T-helper 2 cell treated with Interferon-gamma antibody and Interleukin-4, amounts not matched to agents 5 μg/mL and 100 μg/mL, for 36 hours (primary cell): ENCODE data around the gene LDLRAD4.

ENCODE experiments used
- DNase-seq: peaks from one replicate; pipeline ENCODE4 v3.0.0; 2021; ENCODE audit warnings: low spot score
- H3K27ac Mint-ChIP-seq: one replicate; pipeline ENCODE4 v1.8.0; 2021; ENCODE audit warnings: mild to moderate bottlenecking, mixed read lengths
- H3K27me3 Mint-ChIP-seq: one replicate; pipeline ENCODE4 v1.8.0; 2021; ENCODE audit warnings: low read depth, mixed read lengths
- H3K36me3 Mint-ChIP-seq: one replicate; pipeline ENCODE4 v1.8.0; 2021; ENCODE audit warnings: low read depth, mixed read lengths
- H3K4me1 Mint-ChIP-seq: one replicate; pipeline ENCODE4 v1.8.0; 2021; ENCODE audit warnings: low read depth, mixed read lengths
- H3K4me3 Mint-ChIP-seq: one replicate; pipeline ENCODE4 v1.8.0; 2022; ENCODE audit warnings: mild to moderate bottlenecking, moderate library complexity, mixed read lengths
- H3K9me3 Mint-ChIP-seq: one replicate; pipeline ENCODE4 v1.8.0; 2021; ENCODE audit warnings: mixed read lengths

Gene LDLRAD4

GRCh38 chr18:13455960-13456481, 237.5 kb downstream of the LDLRAD4 start:
- no peak for DNase-seq
- Mint-ChIP-seq H3K27me3 (no peaks in the 10 kb centered on the region), H3K27ac (peak overlapping the region; percentile 48), H3K4me3 (peak overlapping the region; percentile 25), H3K9me3 (no peaks in the 10 kb centered on the region), H3K4me1 (peaks cover 19% of the 10 kb centered on the region), H3K36me3 (peaks cover 3% of the 10 kb centered on the region)

- no peak for DNase-seq
- peaks cover 3% of the 10 kb centered on the region for H3K36me3 Mint-ChIP-seq
- no peak overlapping the region for H3K27ac Mint-ChIP-seq
- peaks cover 23% of the 10 kb centered on the region for H3K4me1 Mint-ChIP-seq
- no peaks in the 10 kb centered on the region for H3K9me3 Mint-ChIP-seq
- H3K4me3 Mint-ChIP-seq = no peak overlapping the region
- no peaks in the 10 kb centered on the region for H3K27me3 Mint-ChIP-seq
Measured at GRCh38 chr18:13456736-13457271, 238.2 kb downstream of the LDLRAD4 start.

GRCh38 chr18:13457327-13457726, 238.8 kb downstream of the LDLRAD4 start:
- Mint-ChIP-seq H3K36me3 (peaks cover 3% of the 10 kb centered on the region), H3K27me3 (no peaks in the 10 kb centered on the region), H3K9me3 (no peaks in the 10 kb centered on the region), H3K4me1 (peaks cover 24% of the 10 kb centered on the region), H3K4me3 (no peak overlapping the region), H3K27ac (no peak overlapping the region)
- DNase-seq = no peak

GRCh38 chr18:13460946-13461345, 242.4 kb downstream of the LDLRAD4 start:
- H3K4me1 Mint-ChIP-seq = peaks cover 43% of the 10 kb centered on the region
- no peak for DNase-seq
- no peaks in the 10 kb centered on the region for H3K9me3 Mint-ChIP-seq
- peaks cover 7% of the 10 kb centered on the region for H3K36me3 Mint-ChIP-seq
- no peak overlapping the region for H3K4me3 Mint-ChIP-seq
- H3K27ac Mint-ChIP-seq = no peak overlapping the region
- H3K27me3 Mint-ChIP-seq = no peaks in the 10 kb centered on the region

- no peak for DNase-seq
- peaks cover 10% of the 10 kb centered on the region for H3K36me3 Mint-ChIP-seq
- H3K27me3 Mint-ChIP-seq = no peaks in the 10 kb centered on the region
- H3K9me3 Mint-ChIP-seq = peaks cover 2% of the 10 kb centered on the region
- no peak overlapping the region for H3K4me3 Mint-ChIP-seq
- peaks cover 41% of the 10 kb centered on the region for H3K4me1 Mint-ChIP-seq
- no peak overlapping the region for H3K27ac Mint-ChIP-seq
Measured at GRCh38 chr18:13461469-13461868, 242.9 kb downstream of the LDLRAD4 start.

GRCh38 chr18:13461936-13462335, 243.4 kb downstream of the LDLRAD4 start:
- Mint-ChIP-seq H3K27ac (no peak overlapping the region), H3K4me1 (peaks cover 42% of the 10 kb centered on the region), H3K9me3 (peaks cover 7% of the 10 kb centered on the region)

GRCh38 chr18:13462686-13463085, 244.1 kb downstream of the LDLRAD4 start:
- Mint-ChIP-seq H3K27me3 (no peaks in the 10 kb centered on the region), H3K9me3 (peaks cover 14% of the 10 kb centered on the region), H3K4me3 (no peak overlapping the region), H3K27ac (no peak overlapping the region), H3K36me3 (peaks cover 22% of the 10 kb centered on the region), H3K4me1 (peaks cover 43% of the 10 kb centered on the region)
- DNase-seq = no peak

More at GRCh38 chr18:13461936-13462335, 243.4 kb downstream of the LDLRAD4 start:
- Mint-ChIP-seq H3K27me3 (no peaks in the 10 kb centered on the region), H3K4me3 (no peak overlapping the region), H3K36me3 (peaks cover 15% of the 10 kb centered on the region)
- DNase-seq = no peak

- DNase-seq = no peak
- Mint-ChIP-seq H3K27ac (peak overlapping the region; percentile 38), H3K36me3 (peaks cover 25% of the 10 kb centered on the region), H3K4me3 (peak overlapping the region; percentile 30), H3K4me1 (peaks cover 43% of the 10 kb centered on the region), H3K27me3 (no peaks in the 10 kb centered on the region), H3K9me3 (peaks cover 18% of the 10 kb centered on the region)
Measured at GRCh38 chr18:13463526-13464210, 245.1 kb downstream of the LDLRAD4 start.

GRCh38 chr18:13464432-13465123, 246.0 kb downstream of the LDLRAD4 start:
- H3K4me3 Mint-ChIP-seq = peak overlapping the region; percentile 92
- H3K27ac Mint-ChIP-seq = peak overlapping the region; percentile 88
- H3K4me1 Mint-ChIP-seq = peaks cover 51% of the 10 kb centered on the region
- DNase-seq = peak; percentile 65
- peaks cover 26% of the 10 kb centered on the region for H3K9me3 Mint-ChIP-seq
- H3K27me3 Mint-ChIP-seq = no peaks in the 10 kb centered on the region
- H3K36me3 Mint-ChIP-seq = peaks cover 32% of the 10 kb centered on the region

GRCh38 chr18:13465124-13465446, 246.5 kb downstream of the LDLRAD4 start:
- H3K4me3 Mint-ChIP-seq = peak overlapping the region; percentile 92
- H3K4me1 Mint-ChIP-seq = peaks cover 52% of the 10 kb centered on the region
- H3K36me3 Mint-ChIP-seq = peaks cover 33% of the 10 kb centered on the region
- no peak for DNase-seq
- peak overlapping the region; percentile 88 for H3K27ac Mint-ChIP-seq
- peaks cover 26% of the 10 kb centered on the region for H3K9me3 Mint-ChIP-seq
- H3K27me3 Mint-ChIP-seq = no peaks in the 10 kb centered on the region

- Mint-ChIP-seq H3K4me3 (peak overlapping the region; percentile 92), H3K9me3 (peaks cover 26% of the 10 kb centered on the region), H3K4me1 (peaks cover 52% of the 10 kb centered on the region), H3K27me3 (no peaks in the 10 kb centered on the region), H3K27ac (peak overlapping the region; percentile 88), H3K36me3 (peaks cover 33% of the 10 kb centered on the region)
- no peak for DNase-seq
Measured at GRCh38 chr18:13465476-13465875, 246.9 kb downstream of the LDLRAD4 start.

- no peak overlapping the region for H3K27ac Mint-ChIP-seq
- no peak overlapping the region for H3K4me3 Mint-ChIP-seq
- H3K4me1 Mint-ChIP-seq = peaks cover 28% of the 10 kb centered on the region
- peaks cover 26% of the 10 kb centered on the region for H3K9me3 Mint-ChIP-seq
- H3K27me3 Mint-ChIP-seq = no peaks in the 10 kb centered on the region
- no peak for DNase-seq
- H3K36me3 Mint-ChIP-seq = peaks cover 54% of the 10 kb centered on the region
Measured at GRCh38 chr18:13470516-13471197, 252.1 kb downstream of the LDLRAD4 start.

- DNase-seq = no peak
- H3K4me1 Mint-ChIP-seq = peaks cover 23% of the 10 kb centered on the region
- peaks cover 52% of the 10 kb centered on the region for H3K36me3 Mint-ChIP-seq
- H3K27ac Mint-ChIP-seq = no peak overlapping the region
- H3K4me3 Mint-ChIP-seq = no peak overlapping the region
- H3K9me3 Mint-ChIP-seq = peaks cover 25% of the 10 kb centered on the region
- no peaks in the 10 kb centered on the region for H3K27me3 Mint-ChIP-seq
Measured at GRCh38 chr18:13471198-13471845, 252.8 kb downstream of the LDLRAD4 start.
